HL-60 (cell line): Measurements from ENCODE around the gene MEF2C.

Experiments used
- DNase-seq, 2 experiments: peaks; one replicate each; pipeline ENCODE4 v3.0.0-alpha.2; 2010 to 2020; ENCODE audit warnings: low read depth in 1 of 2, low spot score in 1 of 2
- H3K27ac ChIP-seq: fragments of 250-450 bp; sonication (Bioruptor Pico); replicated peaks from 2 replicates; pipeline ENCODE4 v1.5.1; 2020; ENCODE audit warnings: mild to moderate bottlenecking, moderate library complexity
- H3K27me3 ChIP-seq: fragments of 250-450 bp; sonication (Bioruptor Pico); 2 replicates; pipeline ENCODE4 v1.5.1; 2021; ENCODE audit warnings: mild to moderate bottlenecking, moderate library complexity; ENCODE audit not compliant: insufficient read depth, poor library complexity, severe bottlenecking
- H3K4me3 ChIP-seq: replicated peaks from 2 replicates; pipeline ENCODE4 v1.5.1; 2011; ENCODE audit warnings: mild to moderate bottlenecking, control low read depth, low read length; ENCODE audit not compliant: insufficient read depth
- CTCF ChIP-seq: IDR thresholded peaks from one replicate; pipeline ENCODE4 v1.5.1; 2011; ENCODE audit warnings: low read length, control low read depth, inconsistent platforms; ENCODE audit not compliant: insufficient read depth
- GABPA ChIP-seq: IDR thresholded peaks from 2 replicates; pipeline ENCODE4 v1.6.1; 2012; ENCODE audit warnings: low read depth
- POLR2AphosphoS5 ChIP-seq: IDR thresholded peaks from 2 replicates; pipeline ENCODE4 v1.6.1; 2012; ENCODE audit warnings: low read depth
- REST ChIP-seq: IDR thresholded peaks from 2 replicates; pipeline ENCODE4 v1.6.1; 2012; ENCODE audit warnings: low read depth; ENCODE audit not compliant: insufficient replicate concordance
- SPI1 ChIP-seq: IDR thresholded peaks from 2 replicates; pipeline ENCODE4 v1.6.1; 2012; ENCODE audit warnings: low read depth, mild to moderate bottlenecking, borderline replicate concordance

Gene MEF2C

GRCh38 chr5:88834131-88834462 is 48.9 kb downstream of the MEF2C start:
- H3K27me3 ChIP-seq: no peaks in the 10 kb centered on the region
- DNase-seq: no peak

GRCh38 chr5:88833371-88834130 is 49.4 kb downstream of the MEF2C start:
- TF ChIP-seq SPI1 (no peak), CTCF (no peak), REST (no peak)
- Histone ChIP-seq H3K4me3 (no peak overlapping the region), H3K27me3 (no peaks in the 10 kb centered on the region), H3K27ac (no peak overlapping the region)
- no peak for DNase-seq

More at GRCh38 chr5:88834131-88834462, 48.9 kb downstream of the MEF2C start:
- Histone ChIP-seq H3K27ac (no peak overlapping the region), H3K4me3 (no peak overlapping the region)
- TF ChIP-seq SPI1: no peak
- TF ChIP-seq REST: no peak
- no peak for TF ChIP-seq GABPA

- no peak overlapping the region for H3K27ac ChIP-seq
- no peak overlapping the region for H3K4me3 ChIP-seq
- H3K27me3 ChIP-seq: no peaks in the 10 kb centered on the region
- TF ChIP-seq SPI1 (no peak), REST (no peak), POLR2AphosphoS5 (no peak), GABPA (no peak), CTCF (no peak)
- no peak for DNase-seq
Measured at GRCh38 chr5:88831816-88832215, 51.2 kb downstream of the MEF2C start.

- no peak overlapping the region for H3K27ac ChIP-seq
- H3K4me3 ChIP-seq: no peak overlapping the region
Measured at GRCh38 chr5:88830567-88830966, 52.4 kb downstream of the MEF2C start.

More at GRCh38 chr5:88830567-88830966, 52.4 kb downstream of the MEF2C start:
- H3K27me3 ChIP-seq: no peaks in the 10 kb centered on the region
- TF ChIP-seq POLR2AphosphoS5: no peak
- TF ChIP-seq GABPA: no peak
- TF ChIP-seq SPI1: no peak
- no peak for TF ChIP-seq CTCF
- TF ChIP-seq REST: no peak
- DNase-seq: no peak
